Amygdala (tissue), 56 donors: ENCODE measurements around the gene LAPTM4A.
A peak's percentile ranks its signal among the peaks of the same experiment; 100 is the strongest.

Experiments
- DNase-seq, 56 donors: peaks; one replicate each; lab custom pipeline; 2025; lab: John Stamatoyannopoulos, UW

Gene LAPTM4A

DNA sequence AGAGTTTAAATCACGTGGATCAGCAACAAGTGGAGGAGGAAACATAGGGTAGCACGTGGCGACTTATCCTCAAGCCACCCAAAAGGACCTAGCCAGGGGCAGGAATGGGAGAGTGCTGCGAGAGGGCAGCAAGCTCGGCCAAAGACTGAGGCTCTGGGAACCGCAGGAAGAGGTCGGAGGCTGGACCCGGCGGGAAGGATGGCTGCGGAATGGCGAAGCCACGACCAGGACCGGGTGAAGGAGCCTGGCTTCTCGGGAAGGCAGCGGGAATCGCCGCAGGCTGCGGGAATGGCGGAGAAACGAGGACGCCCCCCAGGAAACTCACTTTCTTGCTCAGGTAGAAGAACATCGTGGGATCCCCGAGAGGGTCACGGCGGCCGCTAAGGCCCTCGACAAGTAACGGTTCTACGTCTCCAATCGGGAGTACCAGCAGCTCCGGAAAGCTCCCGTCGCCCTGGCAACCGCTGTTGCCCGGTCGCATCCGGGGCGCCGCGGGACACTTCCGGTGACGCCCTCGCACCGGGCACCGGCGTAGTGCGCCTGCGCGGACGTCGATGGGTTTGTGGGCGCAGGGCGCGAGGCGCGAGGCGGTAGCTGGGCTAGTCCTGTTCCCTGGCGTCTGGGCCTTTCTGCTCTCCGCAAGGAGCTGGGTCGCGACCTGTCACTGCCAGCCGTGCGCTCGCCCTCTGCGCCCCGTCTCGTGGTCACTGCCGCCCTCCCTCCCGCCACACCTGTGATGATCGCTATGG, 61.6 kb downstream of the LAPTM4A start, which contains the start of gene WDR35:
WDR35 (minus strand) TSS at position 439 of the 749 bp plus-strand sequence; CDS start at position 349, 90 bp downstream.
- peak in 55 of 56 donors; percentile 36 to 94 (median 78) for DNase-seq

DNA sequence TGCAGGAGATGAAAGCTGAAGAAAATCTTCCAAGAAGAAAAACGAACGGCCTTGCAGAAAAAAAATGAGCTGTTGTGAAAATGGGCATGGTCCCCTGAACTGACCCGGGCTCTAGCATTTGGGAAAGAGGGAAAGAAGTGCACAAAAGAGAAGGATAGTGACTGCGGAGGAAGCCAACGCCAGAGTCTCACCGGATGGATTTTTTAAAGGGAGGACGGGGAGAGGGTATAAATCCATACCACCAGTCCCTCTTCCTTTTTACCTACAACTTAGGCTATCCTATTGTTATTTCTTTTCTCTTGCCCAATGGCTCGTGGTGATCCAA, 62.1 kb downstream of the LAPTM4A start:
- no peak for DNase-seq

DNA sequence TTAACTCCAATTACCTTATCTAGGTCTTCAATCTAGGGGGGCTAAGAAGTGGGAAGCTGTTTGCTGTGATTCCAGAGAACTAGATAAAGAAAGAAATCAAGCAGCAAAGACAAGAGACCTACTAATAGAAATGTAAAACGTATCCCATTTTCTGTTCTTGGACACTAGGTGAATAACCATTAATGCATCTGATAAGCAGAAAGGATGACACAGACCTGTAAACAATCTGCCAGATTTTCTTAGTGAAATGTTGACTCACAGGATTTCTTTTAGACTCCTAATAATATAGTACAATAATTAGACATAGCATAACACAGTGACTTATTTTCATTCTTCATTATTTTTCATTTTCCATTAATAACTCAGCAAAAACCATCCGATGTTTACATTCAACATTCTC, 62.8 kb downstream of the LAPTM4A start:
- no peak for DNase-seq

DNA sequence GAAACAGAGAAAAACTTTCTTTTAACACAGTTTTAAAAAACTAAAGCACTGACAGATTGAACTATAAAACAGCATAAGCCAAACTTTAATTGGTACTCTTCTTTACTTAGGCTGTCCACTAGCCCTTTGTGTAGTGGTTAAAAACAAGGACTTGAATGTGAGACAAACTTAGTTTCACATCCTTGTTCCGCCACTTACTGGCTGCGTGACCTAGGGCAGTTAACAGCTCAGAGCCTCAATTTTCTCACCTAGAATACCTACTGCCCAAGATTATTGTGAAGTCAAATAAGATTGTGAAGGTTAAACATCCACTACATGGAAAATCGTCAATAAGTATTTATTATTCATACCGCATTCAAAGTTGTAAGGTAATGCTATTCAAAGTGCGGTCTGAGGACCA, 63.5 kb downstream of the LAPTM4A start:
- no peak for DNase-seq
